GM12864 (cell line): ENCODE measurements around the gene SEMA6A.

Experiments used
- DNase-seq: peaks from one replicate; pipeline ENCODE4 v3.0.0-alpha.2; 2011; ENCODE audit warnings: low read depth
- H3K4me3 ChIP-seq: 2 replicates; pipeline ENCODE4 v1.5.1; 2011; ENCODE audit warnings: mild to moderate bottlenecking, low read depth, low read length, control low read depth
- CTCF ChIP-seq: IDR thresholded peaks from 2 replicates; pipeline ENCODE4 v1.5.1; 2011; ENCODE audit warnings: low read depth, mild to moderate bottlenecking, moderate library complexity, low read length, control low read depth, inconsistent platforms; ENCODE audit errors: missing control alignments

SEMA6A gene

DNA sequence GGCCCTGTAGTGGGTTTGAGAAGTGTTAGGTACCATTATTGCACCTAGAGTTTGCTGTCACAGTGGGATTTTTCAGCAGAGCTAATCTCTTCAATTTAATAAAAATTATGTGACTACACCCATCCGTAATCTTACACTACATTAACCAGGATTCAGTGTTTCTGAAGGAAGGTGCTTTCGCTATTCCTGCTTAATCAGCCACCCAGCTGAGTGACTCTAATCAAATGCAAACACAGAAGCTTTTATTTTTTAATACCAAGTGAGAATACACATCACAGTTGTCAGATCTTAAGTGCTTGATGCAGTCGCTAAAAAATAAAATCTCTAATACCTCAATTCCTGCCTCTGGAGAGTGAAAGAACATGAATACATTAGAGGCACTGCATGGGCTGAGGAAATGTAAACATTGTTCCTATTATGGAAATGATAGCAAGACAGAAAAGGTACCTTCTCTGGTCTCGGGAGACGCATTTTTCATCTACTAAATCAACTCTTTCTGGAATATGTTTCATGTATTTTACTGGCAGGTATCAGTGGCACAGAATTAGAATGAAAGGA, 125.7 kb downstream of the SEMA6A start:
- TF ChIP-seq CTCF, result no peak
- DNase-seq, result no peak
- no peak overlapping the region for H3K4me3 ChIP-seq

- H3K4me3 ChIP-seq, result no peak overlapping the region
- no peak for TF ChIP-seq CTCF
- no peak for DNase-seq
Observed at GRCh38 chr5:116448450-116448849, 126.2 kb downstream of the SEMA6A start.

DNA sequence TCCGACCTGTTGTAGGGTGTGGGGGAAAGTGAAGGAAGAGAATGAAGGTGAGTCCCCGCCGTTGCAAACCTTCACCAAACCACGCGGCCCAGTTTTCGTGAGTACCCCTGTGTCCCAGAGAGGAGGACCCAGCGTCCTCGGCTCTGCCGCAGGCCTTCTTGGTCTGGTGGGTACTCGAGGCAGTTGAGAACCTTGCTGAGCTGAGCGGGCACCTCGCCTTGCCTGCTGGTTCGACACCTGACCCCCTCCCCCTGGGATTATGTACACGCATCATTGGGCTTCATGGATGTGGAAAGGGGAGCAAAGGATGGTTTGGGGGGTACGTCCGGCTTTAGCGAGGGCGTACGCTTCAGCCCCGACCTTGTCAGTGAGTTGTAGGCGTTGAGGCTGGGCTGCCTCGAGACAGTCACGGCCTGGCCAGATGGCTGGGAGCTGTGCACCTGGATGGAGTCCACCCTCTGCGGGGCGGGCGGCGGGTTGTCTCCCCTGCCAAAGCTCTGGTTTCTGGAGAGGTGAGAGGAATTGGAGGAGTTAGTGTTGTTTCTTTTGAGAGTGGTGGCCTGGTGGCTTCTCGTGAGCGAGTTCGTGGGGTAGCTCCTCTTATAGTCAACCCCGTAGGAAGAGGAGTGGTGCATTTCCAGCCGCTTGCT, 128.1 kb downstream of the SEMA6A start:
- DNase-seq, result no peak
- H3K4me3 ChIP-seq, result no peak overlapping the region
- TF ChIP-seq CTCF, result no peak

DNA sequence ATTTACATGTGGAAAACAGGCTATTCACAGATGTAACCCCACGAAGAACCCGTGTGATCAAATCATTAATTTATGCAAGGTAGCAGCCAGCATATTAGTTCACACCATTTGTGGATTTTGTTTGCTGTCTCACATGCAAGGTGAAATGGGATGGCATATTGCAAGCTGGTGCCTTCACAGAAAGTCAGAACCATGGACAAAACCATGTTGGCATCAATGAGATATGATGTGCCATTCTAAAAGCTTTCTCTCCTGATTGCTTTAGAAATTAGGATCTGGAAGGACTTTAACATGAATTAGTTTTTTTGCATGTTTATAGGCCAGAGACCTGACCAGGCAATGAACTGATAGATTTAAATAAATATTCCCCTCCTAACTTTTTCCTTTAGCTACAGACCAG, 129.3 kb downstream of the SEMA6A start:
- no peak overlapping the region for H3K4me3 ChIP-seq
- DNase-seq, result no peak
- TF ChIP-seq CTCF, result no peak

DNA sequence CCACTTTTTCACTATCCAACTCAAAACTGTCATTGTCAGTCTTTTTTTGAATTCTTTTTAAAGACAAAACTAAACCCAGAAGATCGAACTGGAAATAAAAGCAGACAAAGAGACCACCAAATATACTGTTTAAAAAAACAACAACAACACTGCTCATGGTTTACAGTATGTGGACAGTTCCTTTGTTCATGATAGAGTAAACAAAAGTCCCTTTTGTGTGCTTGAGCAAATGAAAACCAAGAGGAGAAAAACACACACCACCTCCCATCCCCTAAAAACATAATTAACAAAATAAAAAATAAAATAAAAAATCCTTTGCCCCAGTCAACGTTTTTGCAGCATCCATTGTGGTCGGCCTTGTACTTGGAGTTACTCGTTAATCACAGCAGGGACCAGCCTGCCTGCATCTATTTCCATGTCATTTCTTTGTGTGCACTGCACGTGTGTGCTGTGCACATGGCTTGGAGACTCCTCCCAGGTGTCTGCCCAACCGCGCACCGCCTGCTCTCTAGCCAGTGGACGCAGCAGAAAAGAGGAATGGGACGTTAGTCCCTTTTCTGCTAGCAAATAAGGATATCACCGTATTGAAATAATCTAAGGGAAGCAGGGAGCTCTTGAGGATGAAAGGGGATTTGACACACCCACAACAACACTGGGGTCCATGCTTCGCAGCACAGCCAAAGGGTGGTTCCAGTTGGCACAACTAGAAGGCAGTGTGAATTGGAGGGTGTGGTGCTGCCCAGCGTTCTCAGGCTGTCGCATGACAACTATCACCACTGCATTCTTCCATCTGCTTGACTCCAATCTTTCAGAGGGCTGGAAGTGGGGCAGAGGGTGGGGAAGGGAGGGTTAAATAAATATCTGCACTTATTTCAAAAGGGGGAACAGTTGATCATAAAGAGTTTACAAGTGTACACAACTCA, 130.0 kb downstream of the SEMA6A start:
- H3K4me3 ChIP-seq, result no peak overlapping the region
- DNase-seq, result no peak
- TF ChIP-seq CTCF, result no peak

DNA sequence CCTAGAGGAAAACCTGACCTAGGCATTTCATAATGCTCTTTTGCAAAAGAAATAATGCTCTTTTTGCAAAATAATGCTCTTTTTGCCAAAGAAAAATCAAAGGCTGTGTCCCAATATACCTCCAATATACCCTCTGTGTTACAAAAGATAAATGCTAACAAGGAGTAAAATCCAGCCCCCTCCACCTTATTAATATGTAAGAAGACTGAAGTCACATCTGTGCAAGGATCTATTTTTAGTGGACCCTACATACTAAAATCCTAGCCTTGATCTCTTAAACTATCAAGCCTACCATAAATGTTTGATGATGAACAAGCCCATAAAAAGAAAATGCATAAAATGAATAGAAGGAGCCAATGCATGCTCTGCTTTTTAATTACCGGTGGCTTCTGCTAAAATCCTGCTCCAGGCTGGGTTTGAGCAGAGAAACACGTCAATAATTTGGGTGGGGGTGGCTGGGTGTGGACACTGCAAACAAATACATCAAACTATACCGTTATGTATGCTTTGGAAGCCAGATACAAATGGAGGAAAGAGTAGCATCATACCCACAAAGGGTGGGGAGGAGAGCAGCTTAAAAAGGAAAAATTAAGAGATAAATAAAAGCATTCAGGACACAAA, 131.6 kb downstream of the SEMA6A start:
- TF ChIP-seq CTCF, result no peak
- H3K4me3 ChIP-seq, result no peak overlapping the region
- DNase-seq, result no peak
